ENCODE data around the gene SPAG6.

The SPAG6 gene

GRCh38 chr10:22433875-22434274 is 88.6 kb downstream of the SPAG6 start:
- TF ChIP-seq CTCF (IDR thresholded peaks at IDR 0.05; ENCODE audit: insufficient read depth, low read depth, low read length, missing control alignments): no peak
- no peak overlapping the region for H3K4me3 ChIP-seq (ENCODE audit: low read depth, low read length)
- DNase-seq (ENCODE audit: low read depth): no peak

DNA sequence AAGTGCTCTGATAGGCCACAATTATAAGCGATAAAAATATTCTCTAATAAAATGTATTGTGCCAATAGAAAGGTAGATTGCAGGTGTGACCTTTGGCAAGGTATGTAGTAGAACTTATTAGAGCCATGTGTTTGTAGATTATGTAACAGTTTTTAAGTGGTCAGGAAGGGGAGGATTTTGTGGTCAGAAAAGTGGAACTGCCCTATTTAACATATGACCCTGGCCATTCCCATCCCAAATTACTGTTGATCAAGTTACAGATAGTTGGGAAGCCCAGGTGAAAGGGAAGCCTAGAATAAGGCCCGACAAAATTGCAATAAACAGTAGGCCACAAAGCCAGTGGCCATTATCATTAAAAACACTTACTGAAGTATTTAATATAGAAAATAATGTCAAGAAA is 89.2 kb downstream of the SPAG6 start:
- H3K4me3 ChIP-seq (ENCODE audit: low read depth, low read length): no peak overlapping the region
- no peak for DNase-seq (ENCODE audit: low read depth)
- no peak for TF ChIP-seq CTCF (IDR thresholded peaks at IDR 0.05; ENCODE audit: insufficient read depth, low read depth, low read length, missing control alignments)

DNA sequence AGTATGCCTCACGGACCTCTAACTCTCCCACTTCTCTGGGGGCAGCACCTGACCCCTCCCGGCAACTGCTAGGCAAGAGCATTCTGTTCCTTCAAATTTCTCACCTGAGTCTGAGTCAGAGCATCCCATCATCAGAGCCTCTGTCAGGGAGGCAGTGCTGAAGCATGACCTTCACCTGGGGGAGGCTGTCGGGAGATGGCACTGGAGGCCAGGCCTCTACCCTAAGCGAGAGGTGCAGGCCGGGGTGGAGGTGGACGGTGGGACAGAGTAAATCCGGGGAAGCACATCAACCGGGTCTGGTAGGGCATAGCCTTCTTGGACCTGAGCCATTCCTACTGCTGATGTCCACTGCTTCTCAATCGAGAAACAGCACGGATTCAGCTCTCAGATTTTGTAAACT is 90.4 kb downstream of the SPAG6 start:
- TF ChIP-seq CTCF (IDR thresholded peaks at IDR 0.05; ENCODE audit: insufficient read depth, low read depth, low read length, missing control alignments): no peak
- no peak for DNase-seq (ENCODE audit: low read depth)
- H3K4me3 ChIP-seq (ENCODE audit: low read depth, low read length): no peak overlapping the region

DNA sequence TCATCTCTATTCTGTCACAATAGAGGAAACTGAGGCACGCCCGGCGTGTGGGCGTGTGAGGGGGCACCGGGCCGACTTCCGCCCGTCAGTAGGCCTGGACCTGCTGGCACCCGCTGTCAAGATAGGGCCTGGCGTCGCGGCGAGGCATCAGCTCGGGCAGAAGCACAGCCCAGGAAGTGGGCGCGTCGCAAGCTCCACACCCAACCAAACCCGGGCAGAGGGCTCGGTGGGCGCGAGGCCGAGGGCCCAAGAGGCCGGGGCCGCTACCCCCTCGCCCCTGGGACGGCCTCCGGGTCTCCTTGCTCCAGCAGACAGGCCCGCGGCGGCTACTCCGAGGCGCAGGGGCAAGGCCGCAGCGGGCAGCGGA is 91.2 kb downstream of the SPAG6 start:
- no peak for TF ChIP-seq CTCF (IDR thresholded peaks at IDR 0.05; ENCODE audit: insufficient read depth, low read depth, low read length, missing control alignments)
- peak overlapping the region; percentile 77 for H3K4me3 ChIP-seq (ENCODE audit: low read depth, low read length)
- DNase-seq (ENCODE audit: low read depth): no peak

- peak overlapping the region; percentile 77 for H3K4me3 ChIP-seq (ENCODE audit: low read depth, low read length)
- peak; percentile 97 for DNase-seq (ENCODE audit: low read depth)
- TF ChIP-seq CTCF (IDR thresholded peaks at IDR 0.05; ENCODE audit: insufficient read depth, low read depth, low read length, missing control alignments): no peak
Observed at GRCh38 chr10:22436893-22437619, 91.8 kb downstream of the SPAG6 start.

- TF ChIP-seq CTCF (IDR thresholded peaks at IDR 0.05; ENCODE audit: insufficient read depth, low read depth, low read length, missing control alignments): no peak
- no peak for DNase-seq (ENCODE audit: low read depth)
Observed at GRCh38 chr10:22437620-22438588, 92.6 kb downstream of the SPAG6 start.

More at GRCh38 chr10:22437620-22438588, 92.6 kb downstream of the SPAG6 start:
- H3K4me3 ChIP-seq (ENCODE audit: low read depth, low read length): peak overlapping the region; percentile 77

Measured in GM12865 (cell line).